T-helper 17 cell (primary cell): Measurements from ENCODE around the gene SLC25A43. TPM values are rescaled to one million over a fixed set of nuclear protein-coding genes. Genes with fewer than 3 reads are reported as not detected.

Source experiments
- ATAC-seq: fragments of 150-1000 bp; cut with Tn5 transposase; 2 replicates; pipeline ENCODE4 v1.10.0; 2021; ENCODE audit warnings: mild to moderate bottlenecking, moderate library complexity
- DNase-seq, 3 donors: peaks; one replicate each; pipeline versions ENCODE4 v3.0.0 to v3.0.0-alpha.2; 2020 to 2021
- H3K9me3 ChIP-seq: one replicate; pipeline ENCODE4 v1.7.0; 2013; ENCODE audit warnings: low read length, mild to moderate bottlenecking; ENCODE audit not compliant: control insufficient read depth, poor library complexity, severe bottlenecking
- H3K27ac Mint-ChIP-seq: one replicate; pipeline ENCODE4 v1.8.0; 2022; ENCODE audit warnings: mild to moderate bottlenecking, moderate library complexity, mixed read lengths
- H3K27me3 Mint-ChIP-seq: one replicate; pipeline ENCODE4 v1.8.0; 2022; ENCODE audit warnings: mixed read lengths
- H3K36me3 Mint-ChIP-seq: one replicate; pipeline ENCODE4 v1.8.0; 2022; ENCODE audit warnings: low read depth, mixed read lengths
- H3K4me1 Mint-ChIP-seq: one replicate; pipeline ENCODE4 v1.8.0; 2022; ENCODE audit warnings: mild to moderate bottlenecking, mixed read lengths
- H3K4me3 Mint-ChIP-seq: one replicate; pipeline ENCODE4 v1.8.0; 2022; ENCODE audit warnings: mild to moderate bottlenecking, moderate library complexity, mixed read lengths
- total RNA-seq, 4 donors: library from RNA in 2 of 4; stranded (reverse) in 2 of 4; gene quantifications; one replicate each; pipeline ENCODE4 v1.2.3 and lab custom pipeline; 2022 to 2026

The SLC25A43 gene
- total RNA-seq, 2 donors from 2014 or later, result 3.6 to 6.1 TPM

GRCh38 chrX:119465555-119465954 lies 66.4 kb downstream of the SLC25A43 start:
- no peaks in the 10 kb centered on the region for H3K9me3 ChIP-seq
- ATAC-seq (no peak), DNase-seq (no peak)
- Mint-ChIP-seq H3K27ac (no peak overlapping the region), H3K4me1 (no peaks in the 10 kb centered on the region), H3K4me3 (no peak overlapping the region), H3K36me3 (no peaks in the 10 kb centered on the region), H3K27me3 (no peaks in the 10 kb centered on the region)

DNA sequence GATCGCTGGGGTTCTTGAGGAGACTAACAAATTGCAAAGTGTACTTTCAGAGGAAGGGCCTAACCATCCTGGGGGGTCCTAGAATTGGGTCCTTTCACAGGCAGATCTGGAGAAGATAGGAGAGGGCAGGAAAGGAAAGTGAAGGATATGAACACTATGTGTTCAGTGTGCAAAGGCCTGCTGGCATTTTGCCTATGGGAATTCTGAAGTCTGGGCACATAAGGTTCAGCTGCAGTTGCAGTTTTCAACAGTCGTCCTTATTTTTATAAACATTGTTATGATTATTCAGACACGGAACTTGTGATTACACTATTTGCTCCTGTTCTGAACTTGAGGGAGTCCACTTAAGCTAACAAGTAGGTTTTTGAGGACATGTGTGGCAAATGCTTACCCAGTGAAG lies 67.8 kb downstream of the SLC25A43 start:
- no peak overlapping the region for H3K27ac Mint-ChIP-seq

GRCh38 chrX:119467433-119467832 lies 68.3 kb downstream of the SLC25A43 start:
- Mint-ChIP-seq H3K36me3 (no peaks in the 10 kb centered on the region), H3K27ac (no peak overlapping the region), H3K4me1 (no peaks in the 10 kb centered on the region), H3K4me3 (peak overlapping the region; percentile 93), H3K27me3 (no peaks in the 10 kb centered on the region)
- DNase-seq (no peak), ATAC-seq (no peak)
- H3K9me3 ChIP-seq, result no peaks in the 10 kb centered on the region

More for the DNA sequence above, 67.8 kb downstream of the SLC25A43 start:
- Mint-ChIP-seq H3K27me3 (no peaks in the 10 kb centered on the region), H3K4me3 (peak overlapping the region; percentile 41), H3K4me1 (no peaks in the 10 kb centered on the region), H3K36me3 (no peaks in the 10 kb centered on the region)
- no peak for ATAC-seq
- H3K9me3 ChIP-seq, result no peaks in the 10 kb centered on the region
- DNase-seq, result no peak

- Mint-ChIP-seq H3K4me1 (no peaks in the 10 kb centered on the region), H3K36me3 (no peaks in the 10 kb centered on the region), H3K27me3 (no peaks in the 10 kb centered on the region), H3K4me3 (peak within 1 kb of the TSS; percentile 93), H3K27ac (peak within 1 kb of the TSS; percentile 89)
- peak; percentile 86 for ATAC-seq
- peak; percentile 67 to 79 (median 78) for DNase-seq
- no peaks in the 10 kb centered on the region for H3K9me3 ChIP-seq
Observed at GRCh38 chrX:119467842-119468550, 68.9 kb downstream of the SLC25A43 start, which contains the start of gene SLC25A5. TSS of gene SLC25A5 (plus strand) at chrX:119468444. CDS start at chrX:119468516, 72 bp downstream.

DNA sequence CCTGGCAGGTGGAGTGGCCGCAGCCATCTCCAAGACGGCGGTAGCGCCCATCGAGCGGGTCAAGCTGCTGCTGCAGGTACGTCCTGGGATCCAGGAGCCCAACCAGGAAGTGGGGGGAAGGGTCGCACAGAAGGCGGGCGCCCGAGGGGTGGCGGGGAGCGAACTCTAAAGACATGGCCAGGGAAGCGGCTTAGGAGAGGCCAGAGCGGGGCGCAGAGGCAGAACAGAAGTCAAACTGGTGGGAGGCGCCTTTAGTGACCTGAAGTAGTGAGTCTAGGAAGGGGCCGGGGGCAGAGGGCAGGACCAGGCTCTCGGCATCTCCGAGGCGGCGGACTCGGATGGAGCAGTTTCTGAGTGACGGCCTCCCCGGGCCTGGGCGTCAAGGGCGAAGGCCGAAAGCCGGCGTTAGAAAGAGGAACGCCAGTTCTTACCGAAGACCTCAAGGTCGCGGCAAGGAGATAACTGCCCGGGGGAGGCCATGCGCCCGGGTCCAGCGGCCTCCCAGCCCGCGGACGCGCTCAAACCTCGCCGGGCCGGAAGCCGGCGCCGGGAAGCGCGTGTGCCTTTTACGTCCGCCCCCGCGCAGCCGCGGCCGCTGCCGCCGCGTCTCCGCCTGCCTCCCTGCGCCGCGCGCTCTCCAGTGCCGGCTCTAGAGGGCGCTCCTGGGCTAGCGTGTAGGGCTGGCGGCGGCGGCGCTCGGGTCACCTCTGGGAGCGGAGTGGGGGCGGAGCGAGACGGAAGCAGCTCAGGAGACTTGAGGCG lies 69.6 kb downstream of the SLC25A43 start:
- Mint-ChIP-seq H3K4me1 (no peaks in the 10 kb centered on the region), H3K27ac (peak overlapping the region; percentile 89), H3K36me3 (no peaks in the 10 kb centered on the region), H3K27me3 (no peaks in the 10 kb centered on the region), H3K4me3 (peak overlapping the region; percentile 93)
- DNase-seq, result peak; percentile 80 to 88 (median 83)
- no peaks in the 10 kb centered on the region for H3K9me3 ChIP-seq
- peak; percentile 81 for ATAC-seq

- Mint-ChIP-seq H3K27ac (peak overlapping the region; percentile 89), H3K27me3 (no peaks in the 10 kb centered on the region), H3K36me3 (no peaks in the 10 kb centered on the region), H3K4me3 (peak overlapping the region; percentile 93), H3K4me1 (no peaks in the 10 kb centered on the region)
- ATAC-seq (no peak), DNase-seq (no peak)
- no peaks in the 10 kb centered on the region for H3K9me3 ChIP-seq
Observed at GRCh38 chrX:119469313-119469635, 70.1 kb downstream of the SLC25A43 start.

DNA sequence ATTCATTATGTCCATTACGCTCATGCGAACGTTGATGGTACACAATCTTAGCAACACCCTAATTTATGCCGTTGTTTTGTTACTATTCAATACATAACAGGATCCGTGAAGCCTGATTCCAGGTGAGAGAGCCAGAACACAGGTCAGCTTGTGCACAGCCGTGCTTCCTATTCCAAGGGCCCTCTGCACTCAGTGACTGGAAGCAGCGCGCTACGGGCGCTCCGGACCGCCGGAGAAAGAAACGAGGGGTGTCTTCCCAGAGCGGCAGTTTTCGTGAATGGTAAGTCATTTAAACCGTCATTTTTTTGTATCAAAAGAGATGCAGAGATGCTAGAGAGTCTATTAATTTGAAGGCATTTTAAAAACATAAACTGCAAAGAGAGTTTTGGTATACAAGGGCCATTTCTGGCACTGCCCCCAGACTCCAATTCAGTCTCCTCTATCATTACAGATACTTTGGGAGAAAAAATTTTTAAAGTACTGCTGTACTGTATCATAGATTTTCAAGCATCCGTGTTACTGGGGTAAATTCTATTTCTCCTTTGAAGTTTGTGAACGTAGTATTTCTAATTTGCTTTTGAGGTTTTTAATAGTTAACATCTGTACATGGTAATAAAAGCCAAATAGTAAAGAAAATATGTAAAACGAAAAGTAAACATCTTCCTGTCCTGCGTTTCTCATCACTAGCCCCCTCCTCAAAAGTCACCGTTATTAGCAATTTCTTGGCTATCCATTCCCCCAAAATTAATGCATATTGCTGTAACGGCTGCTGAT lies 75.7 kb downstream of the SLC25A43 start:
- Mint-ChIP-seq H3K27me3 (no peaks in the 10 kb centered on the region), H3K36me3 (no peaks in the 10 kb centered on the region), H3K4me1 (peaks cover 2% of the 10 kb centered on the region), H3K4me3 (no peak overlapping the region), H3K27ac (no peak overlapping the region)
- H3K9me3 ChIP-seq, result no peaks in the 10 kb centered on the region
- DNase-seq, result no peak
- no peak for ATAC-seq

- H3K9me3 ChIP-seq, result no peaks in the 10 kb centered on the region
- Mint-ChIP-seq H3K27ac (no peak overlapping the region), H3K4me1 (peaks cover 2% of the 10 kb centered on the region), H3K4me3 (no peak overlapping the region), H3K27me3 (no peaks in the 10 kb centered on the region), H3K36me3 (no peaks in the 10 kb centered on the region)
- DNase-seq (no peak), ATAC-seq (no peak)
Observed at GRCh38 chrX:119475389-119476101, 76.4 kb downstream of the SLC25A43 start.

GRCh38 chrX:119477812-119478232 lies 78.7 kb downstream of the SLC25A43 start:
- H3K4me3 Mint-ChIP-seq, result no peak overlapping the region
- ATAC-seq (no peak), DNase-seq (no peak)
- H3K27ac Mint-ChIP-seq, result no peak overlapping the region
- H3K9me3 ChIP-seq, result no peaks in the 10 kb centered on the region
- peaks cover 2% of the 10 kb centered on the region for H3K4me1 Mint-ChIP-seq
- H3K36me3 Mint-ChIP-seq, result no peaks in the 10 kb centered on the region
- no peaks in the 10 kb centered on the region for H3K27me3 Mint-ChIP-seq

DNA sequence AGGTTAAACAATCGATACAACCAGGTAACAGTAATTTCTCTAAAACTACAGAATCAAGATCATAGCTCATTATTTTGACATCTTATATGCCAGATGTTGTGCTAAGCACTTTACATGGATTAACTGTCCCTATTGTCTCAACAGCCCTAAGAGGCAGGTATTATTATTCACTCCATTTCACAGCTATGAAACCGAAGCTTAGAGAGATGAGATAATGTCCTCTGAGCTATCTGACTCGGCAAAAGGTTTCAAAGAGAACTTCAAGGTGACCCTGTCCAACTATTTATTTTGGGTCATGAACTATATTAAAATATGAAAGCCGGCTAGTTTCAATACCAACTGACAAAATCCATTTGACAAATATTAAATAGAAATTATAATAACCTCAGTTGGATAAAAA lies 79.4 kb downstream of the SLC25A43 start:
- no peak for DNase-seq
- no peak overlapping the region for H3K4me3 Mint-ChIP-seq
- H3K4me1 Mint-ChIP-seq, result peaks cover 2% of the 10 kb centered on the region

DNA sequence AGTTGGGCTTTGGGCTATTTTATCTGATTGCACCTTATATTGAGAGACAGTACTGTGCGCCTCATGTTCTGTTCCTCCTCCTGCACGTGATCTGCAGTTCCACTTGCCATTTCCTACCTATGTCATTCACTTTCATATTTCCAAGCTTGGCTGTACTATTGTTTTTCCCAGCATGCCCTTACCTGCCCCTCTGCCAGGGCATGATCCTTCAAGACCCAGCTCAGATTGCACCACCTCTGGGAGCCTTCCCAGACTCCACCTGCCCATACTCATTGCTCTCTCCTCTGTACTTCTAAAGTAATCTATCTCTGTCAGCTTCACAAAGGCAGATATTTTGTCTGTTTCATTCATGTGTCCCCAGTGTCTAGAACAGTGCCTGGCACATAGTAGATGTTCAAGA lies 80.7 kb downstream of the SLC25A43 start:
- H3K4me3 Mint-ChIP-seq, result no peak overlapping the region
- no peaks in the 10 kb centered on the region for H3K36me3 Mint-ChIP-seq
- no peak for ATAC-seq
- H3K27ac Mint-ChIP-seq, result no peak overlapping the region
- H3K4me1 Mint-ChIP-seq, result peaks cover 2% of the 10 kb centered on the region
- DNase-seq, result no peak
- H3K9me3 ChIP-seq, result no peaks in the 10 kb centered on the region
- no peaks in the 10 kb centered on the region for H3K27me3 Mint-ChIP-seq

More for the DNA sequence above, 79.4 kb downstream of the SLC25A43 start:
- no peaks in the 10 kb centered on the region for H3K27me3 Mint-ChIP-seq
- no peak for ATAC-seq
- no peak overlapping the region for H3K27ac Mint-ChIP-seq
- H3K36me3 Mint-ChIP-seq, result no peaks in the 10 kb centered on the region
- H3K9me3 ChIP-seq, result no peaks in the 10 kb centered on the region

DNA sequence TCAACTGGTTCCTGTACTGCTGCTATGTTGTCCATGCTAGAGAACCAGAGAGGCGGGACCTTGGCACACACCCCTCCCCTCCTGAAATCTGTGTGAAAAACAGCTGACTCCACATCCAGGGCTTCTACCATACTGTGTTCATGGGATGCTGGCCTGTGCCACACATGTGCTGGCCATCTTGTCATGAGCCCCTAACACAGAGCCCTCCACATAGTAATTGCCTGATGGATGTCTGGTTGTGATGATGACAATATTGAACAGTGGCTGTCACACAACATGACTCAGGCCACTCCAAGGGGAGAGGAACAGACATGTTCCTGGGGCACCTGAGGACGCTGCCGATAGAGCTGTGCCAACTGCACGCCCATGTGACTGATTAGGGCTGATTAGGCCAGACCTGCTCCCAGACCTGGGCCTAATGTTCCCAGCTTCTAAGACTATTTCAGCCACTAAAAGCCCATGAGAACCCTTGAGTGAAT lies 82.2 kb downstream of the SLC25A43 start:
- no peaks in the 10 kb centered on the region for H3K36me3 Mint-ChIP-seq
- H3K4me1 Mint-ChIP-seq, result no peaks in the 10 kb centered on the region
- H3K4me3 Mint-ChIP-seq, result no peak overlapping the region
- ATAC-seq (no peak), DNase-seq (no peak)
- H3K27me3 Mint-ChIP-seq, result no peaks in the 10 kb centered on the region
- H3K9me3 ChIP-seq, result no peaks in the 10 kb centered on the region
- no peak overlapping the region for H3K27ac Mint-ChIP-seq
